GM12875 (cell line): ENCODE measurements around the gene GRB14.
"Not testable (repeated sequence)": the region's sequence is repeated elsewhere in the genome, so short reads cannot be mapped to it uniquely, and the experiment has no call there.

Source experiments
- H3K4me3 ChIP-seq: one replicate; pipeline ENCODE4 v1.5.1; 2011; ENCODE audit warnings: low read depth, low read length, control low read depth
- TF ChIP-seq, protein P1 (sequence below): IDR thresholded peaks from 2 replicates; pipeline ENCODE4 v1.5.1; 2011; ENCODE audit warnings: low read depth, mild to moderate bottlenecking, control low read depth, inconsistent platforms, low read length, moderate library complexity, borderline replicate concordance; ENCODE audit not compliant: insufficient read depth

GRB14 gene

DNA sequence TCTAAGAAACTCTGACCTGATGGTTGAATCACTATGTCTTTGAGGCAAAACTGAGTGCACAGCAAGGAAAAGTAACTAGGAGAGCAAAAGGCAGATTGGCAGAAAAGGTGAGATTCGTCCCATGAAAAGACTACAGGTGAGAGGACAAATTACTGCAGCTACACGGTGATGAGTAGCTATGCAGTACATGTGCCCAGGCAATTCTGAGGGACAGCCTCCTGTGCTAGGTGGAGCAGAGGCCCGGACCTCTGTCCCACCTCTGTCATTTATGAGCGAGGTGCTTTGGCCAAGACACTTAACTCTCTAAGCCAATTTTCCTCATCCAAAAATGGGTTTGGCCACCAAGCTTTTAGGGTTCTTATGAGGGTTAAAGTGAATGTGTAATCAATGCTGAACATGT lies 59.9 kb downstream of the GRB14 start:
- no peak overlapping the region for H3K4me3 ChIP-seq
- TF ChIP-seq, protein P1, sequence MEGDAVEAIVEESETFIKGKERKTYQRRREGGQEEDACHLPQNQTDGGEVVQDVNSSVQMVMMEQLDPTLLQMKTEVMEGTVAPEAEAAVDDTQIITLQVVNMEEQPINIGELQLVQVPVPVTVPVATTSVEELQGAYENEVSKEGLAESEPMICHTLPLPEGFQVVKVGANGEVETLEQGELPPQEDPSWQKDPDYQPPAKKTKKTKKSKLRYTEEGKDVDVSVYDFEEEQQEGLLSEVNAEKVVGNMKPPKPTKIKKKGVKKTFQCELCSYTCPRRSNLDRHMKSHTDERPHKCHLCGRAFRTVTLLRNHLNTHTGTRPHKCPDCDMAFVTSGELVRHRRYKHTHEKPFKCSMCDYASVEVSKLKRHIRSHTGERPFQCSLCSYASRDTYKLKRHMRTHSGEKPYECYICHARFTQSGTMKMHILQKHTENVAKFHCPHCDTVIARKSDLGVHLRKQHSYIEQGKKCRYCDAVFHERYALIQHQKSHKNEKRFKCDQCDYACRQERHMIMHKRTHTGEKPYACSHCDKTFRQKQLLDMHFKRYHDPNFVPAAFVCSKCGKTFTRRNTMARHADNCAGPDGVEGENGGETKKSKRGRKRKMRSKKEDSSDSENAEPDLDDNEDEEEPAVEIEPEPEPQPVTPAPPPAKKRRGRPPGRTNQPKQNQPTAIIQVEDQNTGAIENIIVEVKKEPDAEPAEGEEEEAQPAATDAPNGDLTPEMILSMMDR: no peak

DNA sequence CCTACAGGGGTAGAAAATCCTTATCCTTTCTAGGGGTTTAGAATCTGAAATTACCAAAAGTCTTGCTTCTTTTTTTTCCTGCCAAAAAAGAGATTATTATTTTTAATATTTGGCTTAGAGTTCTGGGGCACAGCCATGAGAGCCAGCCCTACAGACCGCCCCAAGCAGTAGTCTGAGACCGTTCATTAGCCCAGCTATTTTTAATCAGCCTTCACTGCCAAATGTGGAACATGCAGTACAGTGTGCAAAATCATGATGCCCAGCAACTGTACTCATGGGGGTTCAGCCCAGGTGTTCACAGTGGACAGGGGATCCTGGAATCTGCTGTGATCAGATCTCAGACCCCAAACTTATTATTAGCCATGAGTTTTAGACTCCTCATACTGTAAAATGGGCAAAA lies 60.4 kb downstream of the GRB14 start:
- no peak overlapping the region for H3K4me3 ChIP-seq
- TF ChIP-seq, protein P1: no peak

DNA sequence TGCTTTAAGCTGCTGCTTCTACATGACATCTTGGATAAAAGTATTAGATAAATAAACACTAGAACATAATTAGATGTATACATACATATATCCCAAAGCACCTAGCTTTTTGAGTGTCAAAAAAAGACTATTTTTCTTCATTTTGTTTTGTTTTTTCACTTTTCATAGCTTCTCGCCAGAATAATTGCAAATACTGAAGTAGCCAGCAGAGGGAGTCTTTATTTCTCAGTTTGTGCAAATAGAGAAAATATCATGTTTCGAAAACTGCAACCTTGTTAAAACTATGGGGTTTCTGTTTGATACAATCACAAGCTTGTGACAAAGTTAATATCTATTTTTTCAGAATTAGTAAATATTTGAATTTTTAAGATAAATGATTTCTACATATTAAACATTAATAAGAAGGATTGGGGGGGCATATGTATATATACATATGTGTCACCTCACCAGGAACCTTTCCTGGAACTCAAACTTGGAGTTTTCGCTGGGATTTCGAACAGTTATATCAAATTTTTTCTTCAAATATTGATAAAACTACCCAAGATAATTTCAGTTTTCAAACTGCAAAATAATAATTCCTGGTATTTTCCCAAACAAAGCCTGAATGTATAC lies 61.0 kb downstream of the GRB14 start:
- TF ChIP-seq, protein P1: peak; percentile 42; the same call in 1 of the 2 replicates
- no peak overlapping the region for H3K4me3 ChIP-seq

DNA sequence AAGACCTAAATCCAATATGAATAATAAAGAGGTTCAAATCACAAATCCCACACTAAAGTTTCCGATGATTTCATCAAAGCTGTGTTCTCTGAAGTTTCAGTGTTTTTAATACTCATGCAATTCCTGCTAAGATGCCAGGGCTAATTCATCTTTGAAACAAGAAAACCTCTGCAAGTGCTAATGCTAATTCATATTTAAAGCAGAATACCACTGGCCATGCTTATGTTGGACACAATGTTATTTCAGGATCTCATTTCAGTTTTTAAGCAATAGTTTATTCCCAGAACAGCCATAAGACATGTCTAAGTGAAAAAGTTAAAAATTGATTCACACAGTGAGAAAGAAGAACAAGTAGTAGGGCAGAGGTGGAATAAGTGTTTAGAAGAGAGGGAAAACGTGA lies 62.8 kb downstream of the GRB14 start:
- H3K4me3 ChIP-seq: no peak overlapping the region
- TF ChIP-seq, protein P1: no peak

DNA sequence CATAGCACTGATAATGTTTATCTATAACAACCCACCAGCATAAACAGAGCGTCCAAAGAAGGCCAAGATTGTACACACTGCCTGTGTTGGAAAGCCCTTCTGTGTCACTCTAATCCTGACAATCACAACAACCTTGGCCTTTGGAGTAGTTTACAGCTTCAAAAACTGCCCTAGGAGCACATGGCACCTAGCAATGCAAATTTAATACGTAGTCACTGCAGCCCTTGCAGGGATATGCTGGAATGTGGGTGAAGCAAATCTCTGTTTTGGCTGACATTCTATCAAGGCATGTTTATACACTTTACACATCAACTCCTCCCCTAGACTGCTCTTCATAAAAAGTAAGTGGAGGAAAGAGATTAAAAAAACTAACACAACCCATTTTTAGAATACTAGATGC lies 66.8 kb downstream of the GRB14 start:
- TF ChIP-seq, protein P1: no peak
- no peak overlapping the region for H3K4me3 ChIP-seq

DNA sequence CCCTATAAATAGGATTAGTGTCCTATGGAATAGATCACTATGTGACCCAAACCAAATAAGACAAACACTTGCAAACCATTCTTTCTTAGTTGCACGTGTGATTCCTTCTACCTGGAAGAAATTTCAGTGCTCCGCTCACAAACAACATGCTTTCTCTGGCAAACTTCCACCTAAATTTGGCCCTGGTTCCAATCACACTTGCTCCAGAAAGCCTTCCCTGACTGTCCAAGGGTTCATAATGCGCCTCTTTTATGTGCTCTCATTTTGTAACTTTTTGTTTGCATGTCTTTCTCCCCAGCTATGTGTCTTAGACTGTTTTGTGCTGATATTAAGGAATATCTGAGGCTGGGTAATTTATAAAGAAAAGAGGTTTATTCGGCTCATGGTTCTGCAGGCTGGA lies 69.8 kb downstream of the GRB14 start:
- H3K4me3 ChIP-seq: no peak overlapping the region
- TF ChIP-seq, protein P1: no peak

DNA sequence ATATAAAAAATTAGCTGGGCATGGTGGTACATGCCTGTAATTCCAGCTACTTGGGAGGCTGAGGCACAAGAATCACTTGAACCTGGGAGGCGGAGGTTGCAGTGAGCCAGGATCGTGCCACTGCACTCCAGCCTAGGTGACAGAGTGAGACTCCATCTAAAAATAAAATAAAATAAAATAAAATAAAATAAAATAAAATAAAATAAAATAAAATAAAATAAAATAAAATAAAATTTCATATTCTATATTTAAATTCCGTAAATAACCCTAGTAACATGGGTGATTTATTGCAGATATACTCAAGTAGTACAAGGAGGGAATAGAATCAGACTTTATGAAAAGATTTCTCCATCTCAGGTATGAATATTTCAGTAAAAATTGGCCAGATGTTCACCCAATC lies 71.6 kb downstream of the GRB14 start:
- H3K4me3 ChIP-seq: not testable (repeated sequence)

DNA sequence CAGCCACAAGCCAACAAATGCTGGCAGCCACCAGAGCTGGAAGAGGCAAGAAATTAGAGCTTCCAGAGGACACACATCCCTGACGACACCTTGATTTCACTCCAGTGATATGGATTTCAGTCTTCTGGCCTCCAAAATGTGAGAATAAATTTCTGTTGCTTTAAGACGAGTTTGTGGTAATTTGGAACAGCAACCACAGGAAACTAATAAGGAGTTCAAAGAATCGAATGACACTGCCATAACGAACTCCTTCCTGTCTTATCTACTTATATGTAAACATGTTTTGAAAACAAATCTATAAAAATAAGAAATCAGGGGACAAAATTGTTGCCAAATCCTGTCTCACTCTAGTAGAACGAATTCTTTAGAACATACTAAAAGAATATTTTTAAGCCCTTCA lies 75.8 kb downstream of the GRB14 start:
- TF ChIP-seq, protein P1: no peak
- no peak overlapping the region for H3K4me3 ChIP-seq
